Measurements from ENCODE around the gene SLC15A1. TPM values are rescaled to one million over a fixed set of nuclear protein-coding genes. Genes with fewer than 3 reads are reported as not detected.

SLC15A1 gene
- total RNA-seq, 1 experiment from 2014 or later = 1.9 TPM

DNA sequence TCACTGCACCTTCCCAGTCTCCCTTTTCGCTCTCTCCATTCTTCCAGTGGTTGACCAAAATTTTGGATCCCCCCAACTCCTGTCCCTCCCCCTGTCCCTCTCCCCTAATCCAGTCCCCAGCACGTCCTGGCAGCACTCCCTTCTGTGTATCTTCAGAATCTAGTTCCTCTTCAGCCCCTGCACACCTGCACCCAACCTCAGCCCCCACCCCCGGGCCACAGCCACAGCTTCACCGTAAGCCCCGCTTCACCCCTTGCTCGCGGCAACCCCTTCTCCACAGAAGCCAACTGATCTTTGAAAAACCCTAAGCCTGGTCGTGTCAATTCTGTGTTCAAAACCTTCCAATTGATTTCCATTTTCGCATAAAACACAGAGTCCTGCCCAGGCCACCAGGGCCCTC lies 35.5 kb upstream of the SLC15A1 start:
- Histone ChIP-seq H3K4me2 (ENCODE audit: insufficient read depth, insufficient read length, low read length) (no peak overlapping the region), H3K27me3 (ENCODE audit: insufficient read depth, low read length) (no peaks in the 10 kb centered on the region), H3K27ac (ENCODE audit: insufficient read length, low read depth, low read length) (no peak overlapping the region), H4K5ac (ENCODE audit: insufficient read length, low read depth, low read length) (no peak overlapping the region), H3K79me1 (ENCODE audit: insufficient read depth, low read depth, low read length, poor library complexity, severe bottlenecking) (no peaks in the 10 kb centered on the region), H2BK15ac (ENCODE audit: low read depth, low read length) (no peak overlapping the region), H2BK5ac (ENCODE audit: insufficient read length, low read length) (no peak overlapping the region), H3T11ph (ENCODE audit: low read length) (no peak overlapping the region), H3K56ac (ENCODE audit: insufficient read length, low read depth, low read length) (no peak overlapping the region), H3K9ac (ENCODE audit: extremely low read depth, insufficient read length, low read length) (no peak overlapping the region), H3K4me1 (ENCODE audit: insufficient read depth, low read length) (no peaks in the 10 kb centered on the region), H3K14ac (ENCODE audit: insufficient read depth, low read length) (no peak overlapping the region), H3K4ac (ENCODE audit: low read depth, low read length) (no peak overlapping the region), H2AFZ (ENCODE audit: low read length) (no peak overlapping the region), H3K9me3 (ENCODE audit: control insufficient read depth, low read depth, low read length) (no peaks in the 10 kb centered on the region), H2BK12ac (ENCODE audit: insufficient read length, low read depth, low read length) (no peak overlapping the region), H2BK20ac (ENCODE audit: low read depth, low read length, poor library complexity, severe bottlenecking) (no peak overlapping the region), H3K23ac (ENCODE audit: insufficient read length, low read depth, low read length) (no peak overlapping the region), H3K23me2 (ENCODE audit: insufficient read length, low read depth, low read length, poor library complexity, severe bottlenecking) (no peaks in the 10 kb centered on the region), H2AK5ac (ENCODE audit: insufficient read length, low read length) (no peak overlapping the region), H4K20me1 (ENCODE audit: control insufficient read depth, insufficient read depth, insufficient read length) (peaks cover 1% of the 10 kb centered on the region), H2BK120ac (ENCODE audit: low read depth, low read length, poor library complexity, severe bottlenecking) (no peak overlapping the region), H4K91ac (ENCODE audit: insufficient read length, low read depth, low read length) (no peak overlapping the region), H4K8ac (replicated peaks; ENCODE audit: insufficient read length, low read depth, low read length) (no peak overlapping the region), H3K18ac (ENCODE audit: insufficient read length, low read depth, low read length) (no peak overlapping the region), H3K79me2 (ENCODE audit: insufficient read depth, low read length) (0 out of 2 replicates have a peak, but pooled peaks cover 1% of the 10 kb centered on the region)
- Mint-ChIP-seq H3K36me3 (ENCODE audit: insufficient read depth in 1 of 3, low read depth in 3 of 3) (no peaks in the 10 kb centered on the region), H3K4me1 (peaks cover 4 to 8% of the 10 kb centered on the region in 2 experiments; a peak in 1 of 4 replicates), H3K9me3 (peaks cover 0 to 2% of the 10 kb centered on the region in 2 experiments; a peak in 1 of 5 replicates), H3K27ac (no peak overlapping the region; a peak in 1 of 7 replicates), H3K4me3 (no peak overlapping the region), H3K27me3 (ENCODE audit: low read depth) (no peaks in the 10 kb centered on the region; the same call in 1 of the 2 replicates)
- no peak for DNase-seq
- no CpG with 5 or more reads among the region's 9 CpGs for WGBS (ENCODE audit: extremely low coverage, insufficient read length, low lambda C conversion rate)
- TF ChIP-seq, protein P1, sequence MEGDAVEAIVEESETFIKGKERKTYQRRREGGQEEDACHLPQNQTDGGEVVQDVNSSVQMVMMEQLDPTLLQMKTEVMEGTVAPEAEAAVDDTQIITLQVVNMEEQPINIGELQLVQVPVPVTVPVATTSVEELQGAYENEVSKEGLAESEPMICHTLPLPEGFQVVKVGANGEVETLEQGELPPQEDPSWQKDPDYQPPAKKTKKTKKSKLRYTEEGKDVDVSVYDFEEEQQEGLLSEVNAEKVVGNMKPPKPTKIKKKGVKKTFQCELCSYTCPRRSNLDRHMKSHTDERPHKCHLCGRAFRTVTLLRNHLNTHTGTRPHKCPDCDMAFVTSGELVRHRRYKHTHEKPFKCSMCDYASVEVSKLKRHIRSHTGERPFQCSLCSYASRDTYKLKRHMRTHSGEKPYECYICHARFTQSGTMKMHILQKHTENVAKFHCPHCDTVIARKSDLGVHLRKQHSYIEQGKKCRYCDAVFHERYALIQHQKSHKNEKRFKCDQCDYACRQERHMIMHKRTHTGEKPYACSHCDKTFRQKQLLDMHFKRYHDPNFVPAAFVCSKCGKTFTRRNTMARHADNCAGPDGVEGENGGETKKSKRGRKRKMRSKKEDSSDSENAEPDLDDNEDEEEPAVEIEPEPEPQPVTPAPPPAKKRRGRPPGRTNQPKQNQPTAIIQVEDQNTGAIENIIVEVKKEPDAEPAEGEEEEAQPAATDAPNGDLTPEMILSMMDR (conservative IDR thresholded peaks at IDR 0.05) = no peak

All from H9 (cell line).